Testis (tissue), 3 donors: ENCODE data around the gene KDM4C. TPM values are rescaled to one million over a fixed set of nuclear protein-coding genes. Genes with fewer than 3 reads are reported as not detected.

Experiments used
- DNase-seq: peaks from one replicate; pipeline ENCODE4 v3.0.0-alpha.2; 2019
- H3K27ac ChIP-seq, 2 donors: fragments of 200-600 bp; sonication (generic); one replicate each; pipeline ENCODE4 v1.5.1; 2019
- H3K27me3 ChIP-seq: fragments of 200-600 bp; sonication (generic); one replicate; pipeline ENCODE4 v1.5.1; 2019
- H3K36me3 ChIP-seq: fragments of 200-600 bp; sonication (generic); one replicate; pipeline ENCODE4 v1.5.1; 2017; ENCODE audit warnings: low read depth; ENCODE audit errors: missing control alignments
- H3K4me1 ChIP-seq: fragments of 200-600 bp; sonication (generic); one replicate; pipeline ENCODE4 v1.5.1; 2019
- H3K4me3 ChIP-seq, 2 donors: fragments of 200-600 bp; sonication (generic); one replicate each; pipeline ENCODE4 v1.5.1; 2017 to 2019
- H3K9me3 ChIP-seq: fragments of 200-600 bp; sonication (generic); one replicate; pipeline ENCODE4 v1.5.1; 2017
- POLR2A ChIP-seq: fragments of 450-650 bp; IDR thresholded peaks from one replicate; pipeline ENCODE4 v1.6.1; 2017; ENCODE audit warnings: antibody characterized with exemption, mild to moderate bottlenecking, moderate library complexity
- WGBS, 2 donors: methylation state at CpG; one replicate each; pipeline ENCODE4 v1.1.5; 2018; 5-methylcytosine and 5-hydroxymethylcytosine counted together
- intact Hi-C: fragments of 100-400 bp; cut with DNase I; formaldehyde crosslinking; loops from one replicate; pipeline ENCODE4 v1.15.1; 2023; ENCODE audit warnings: low total_unique reads
- polyA plus RNA-seq: library from polyadenylated mRNA; stranded (reverse); fragments of 350-450 nt; fragmentation: Illumina TruSeq; extraction: RNeasy Lipid Tissue Mini Kit (QIAGEN cat#74804); gene quantifications from one replicate; pipeline ENCODE4 v1.2.3, GENCODE V29; 2014; ENCODE audit warnings: low read depth, low replicate concordance; ENCODE audit not compliant: insufficient read depth
- total RNA-seq, 2 donors: library from RNA; depleted of rRNA; stranded (reverse); fragments of >200 nt; gene quantifications; one replicate each; pipeline ENCODE4 v1.2.3, GENCODE V29; 2016
- TF ChIP-seq, protein P1 (sequence below), 3 experiments: fragments of 450-650 bp in 2 of 3; fragments of 200-600 bp in 1 of 3; sonication (generic) in 1 of 3; IDR thresholded peaks; one replicate each; pipeline ENCODE4 v1.5.1; 2016 to 2019; ENCODE audit warnings: antibody characterized with exemption in 3 of 3, mild to moderate bottlenecking in 2 of 3, moderate library complexity in 1 of 3

Gene KDM4C
- total and polyA plus RNA-seq, 3 donors from 2014 or later = 16.7 to 58.8 (median 48.8) TPM

DNA sequence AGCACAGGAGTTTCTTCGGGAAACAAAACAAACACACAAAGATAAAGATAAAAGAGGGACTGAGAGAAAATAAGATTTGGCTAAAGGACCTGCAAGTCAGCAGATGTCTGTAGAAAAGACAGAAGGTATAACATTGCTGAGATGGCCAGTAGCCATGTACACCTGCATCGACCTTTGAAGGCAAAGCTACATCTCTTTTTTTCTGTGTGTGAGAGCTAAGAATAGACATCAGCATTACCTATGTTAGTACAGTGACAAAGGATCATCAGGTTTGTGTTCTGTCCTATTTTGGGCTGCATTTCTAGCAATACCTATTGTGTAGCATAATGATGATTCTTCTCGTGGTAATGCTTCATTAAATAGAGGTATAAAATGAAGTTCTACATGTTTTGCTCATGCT lies 64.9 kb downstream of the KDM4C start:
- H3K4me1 ChIP-seq = no peaks in the 10 kb centered on the region
- no peak overlapping the region for H3K4me3 ChIP-seq
- no peaks in the 10 kb centered on the region for H3K36me3 ChIP-seq
- no peaks in the 10 kb centered on the region for H3K27me3 ChIP-seq
- no peaks in the 10 kb centered on the region for H3K9me3 ChIP-seq
- DNase-seq = no peak
- no peak overlapping the region for H3K27ac ChIP-seq
- 87 to 88% methylated on average over 3 of the region's 3 CpGs for WGBS, 2 donors
- intact Hi-C loops = no loop called here
- TF ChIP-seq POLR2A = no peak
- TF ChIP-seq, protein P1, sequence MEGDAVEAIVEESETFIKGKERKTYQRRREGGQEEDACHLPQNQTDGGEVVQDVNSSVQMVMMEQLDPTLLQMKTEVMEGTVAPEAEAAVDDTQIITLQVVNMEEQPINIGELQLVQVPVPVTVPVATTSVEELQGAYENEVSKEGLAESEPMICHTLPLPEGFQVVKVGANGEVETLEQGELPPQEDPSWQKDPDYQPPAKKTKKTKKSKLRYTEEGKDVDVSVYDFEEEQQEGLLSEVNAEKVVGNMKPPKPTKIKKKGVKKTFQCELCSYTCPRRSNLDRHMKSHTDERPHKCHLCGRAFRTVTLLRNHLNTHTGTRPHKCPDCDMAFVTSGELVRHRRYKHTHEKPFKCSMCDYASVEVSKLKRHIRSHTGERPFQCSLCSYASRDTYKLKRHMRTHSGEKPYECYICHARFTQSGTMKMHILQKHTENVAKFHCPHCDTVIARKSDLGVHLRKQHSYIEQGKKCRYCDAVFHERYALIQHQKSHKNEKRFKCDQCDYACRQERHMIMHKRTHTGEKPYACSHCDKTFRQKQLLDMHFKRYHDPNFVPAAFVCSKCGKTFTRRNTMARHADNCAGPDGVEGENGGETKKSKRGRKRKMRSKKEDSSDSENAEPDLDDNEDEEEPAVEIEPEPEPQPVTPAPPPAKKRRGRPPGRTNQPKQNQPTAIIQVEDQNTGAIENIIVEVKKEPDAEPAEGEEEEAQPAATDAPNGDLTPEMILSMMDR (IDR thresholded peaks at IDR 0.05) = no peak

DNA sequence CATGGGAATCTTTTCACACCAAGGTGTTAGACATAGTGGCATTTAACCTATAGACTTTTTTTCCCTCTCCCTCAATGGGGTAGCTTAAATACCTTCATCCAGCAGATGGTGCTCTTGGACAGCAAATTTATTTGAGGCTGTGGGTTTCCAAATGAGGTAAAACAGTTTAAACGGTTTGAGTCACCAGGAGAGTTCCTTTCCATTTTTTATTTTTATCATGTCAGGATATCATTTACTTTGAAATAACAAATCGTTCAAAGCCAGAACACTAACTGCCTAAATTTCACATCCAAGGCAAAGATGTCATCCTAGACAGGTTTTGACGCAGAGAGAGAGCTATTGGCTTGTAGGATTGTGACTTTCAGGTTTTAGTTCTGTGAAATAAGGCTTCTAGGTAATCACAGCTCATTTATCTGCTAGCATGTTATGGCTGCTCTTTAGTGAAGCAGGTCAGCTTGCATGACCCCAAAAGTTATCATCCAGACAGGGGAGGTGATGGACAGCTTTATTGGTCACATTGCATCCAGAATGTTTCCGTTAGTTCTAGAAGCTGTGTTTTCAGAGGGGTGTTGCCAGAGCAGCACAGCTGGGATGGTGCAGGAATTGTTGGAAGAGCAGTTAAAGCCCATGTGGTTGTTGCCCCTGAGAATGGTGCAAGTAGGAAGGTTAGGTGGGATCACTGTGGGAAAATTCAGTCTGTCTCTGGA lies 69.8 kb downstream of the KDM4C start:
- 47 to 61% methylated on average over 4 of the region's 4 CpGs for WGBS, 2 donors
- intact Hi-C loops = no loop called here

DNA sequence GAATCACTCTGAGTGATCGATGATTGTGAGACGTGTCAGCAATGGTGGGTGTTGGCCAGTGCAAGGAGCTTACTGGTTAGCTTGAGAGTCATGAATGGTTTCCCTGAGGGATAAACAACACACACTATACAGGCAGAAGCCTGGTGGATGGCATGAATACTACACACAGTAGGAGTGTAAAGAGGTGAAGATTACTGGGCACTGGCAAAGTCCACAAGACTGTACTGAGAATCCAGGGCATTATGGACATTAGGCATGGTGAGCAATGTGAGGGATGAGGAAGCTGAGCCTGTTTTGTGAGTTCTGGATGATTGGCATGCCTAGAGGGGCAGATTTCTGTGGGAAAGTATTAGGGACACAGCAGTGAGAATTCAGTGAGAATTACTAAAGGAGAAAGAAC lies 71.3 kb downstream of the KDM4C start:
- TF ChIP-seq POLR2A = no peak
- TF ChIP-seq, protein P1 (IDR thresholded peaks at IDR 0.05) = no peak
- Histone ChIP-seq H3K4me3 (no peak overlapping the region), H3K27me3 (no peaks in the 10 kb centered on the region), H3K9me3 (no peaks in the 10 kb centered on the region), H3K27ac (no peak overlapping the region), H3K4me1 (no peaks in the 10 kb centered on the region), H3K36me3 (no peaks in the 10 kb centered on the region)
- 93 to 100% methylated on average over 2 of the region's 2 CpGs for WGBS, 2 donors
- DNase-seq = no peak
- intact Hi-C loops = no loop called here

More for the DNA sequence above, 69.8 kb downstream of the KDM4C start:
- H3K27me3 ChIP-seq = no peaks in the 10 kb centered on the region
- no peaks in the 10 kb centered on the region for H3K9me3 ChIP-seq
- TF ChIP-seq POLR2A = no peak
- TF ChIP-seq, protein P1 (IDR thresholded peaks at IDR 0.05) = peak in 2 of 3 experiments; percentile 29 to 51
- no peaks in the 10 kb centered on the region for H3K36me3 ChIP-seq
- H3K4me1 ChIP-seq = no peaks in the 10 kb centered on the region
- no peak overlapping the region for H3K27ac ChIP-seq
- no peak for DNase-seq
- no peak overlapping the region for H3K4me3 ChIP-seq

DNA sequence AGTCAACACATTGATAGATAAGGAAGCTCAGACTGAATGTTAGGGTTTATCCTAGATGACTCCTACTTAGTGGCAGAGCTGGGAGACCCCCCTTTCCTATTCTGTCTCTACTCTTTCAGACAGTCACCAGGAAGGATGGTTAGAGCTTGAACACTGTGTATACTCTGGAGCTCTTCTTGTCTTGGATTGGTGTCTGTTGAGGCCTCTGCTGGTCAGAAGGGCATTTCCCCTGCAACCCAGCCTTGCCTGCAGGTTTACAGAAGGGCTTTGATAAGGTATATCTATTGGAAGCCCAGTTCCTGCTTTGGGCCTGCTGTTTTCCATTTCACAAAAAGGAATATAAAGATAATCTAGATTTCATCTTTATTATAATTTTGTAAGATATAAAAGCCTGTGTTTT lies 71.8 kb downstream of the KDM4C start:
- Histone ChIP-seq H3K27ac (no peak overlapping the region), H3K27me3 (no peaks in the 10 kb centered on the region), H3K36me3 (no peaks in the 10 kb centered on the region), H3K4me1 (no peaks in the 10 kb centered on the region), H3K9me3 (no peaks in the 10 kb centered on the region), H3K4me3 (no peak overlapping the region)
- no peak for DNase-seq
- TF ChIP-seq, protein P1 (IDR thresholded peaks at IDR 0.05) = no peak
- TF ChIP-seq POLR2A = no peak
- intact Hi-C loops = no loop called here
